Activated CD8-positive, alpha-beta T cell treated with anti-CD3 and anti-CD28 coated beads for 36 hours (primary cell): ENCODE measurements around the gene FGB. TPM values are rescaled to one million over a fixed set of nuclear protein-coding genes. Genes with fewer than 3 reads are reported as not detected.

Experiments used
- ATAC-seq: fragments of 200-7000 bp; cut with Tn5 transposase; one replicate; pipeline ENCODE4 v1.10.0; 2021; ENCODE audit warnings: mild to moderate bottlenecking, moderate library complexity
- CTCF ChIA-PET: fragments of 350-600 bp; sonication (Branson Sonifier 250); formaldehyde crosslinking; loops from one replicate; lab custom pipeline; 2021; ENCODE audit warnings: antibody characterized with exemption; lab: Charles Lee
- POLR2A ChIA-PET: fragments of 350-600 bp; sonication (Branson Sonifier 250); formaldehyde crosslinking; loops from one replicate; lab custom pipeline; 2021; ENCODE audit warnings: antibody characterized with exemption; lab: Charles Lee
- DNase-seq: peaks from one replicate; pipeline ENCODE4 v3.0.0-alpha.2; 2020
- H3K27ac Mint-ChIP-seq: one replicate; pipeline ENCODE4 v1.8.0; 2021; ENCODE audit warnings: mild to moderate bottlenecking, mixed read lengths
- H3K27me3 Mint-ChIP-seq: one replicate; pipeline ENCODE4 v1.8.0; 2021; ENCODE audit warnings: mixed read lengths
- H3K36me3 Mint-ChIP-seq: one replicate; pipeline ENCODE4 v1.8.0; 2021; ENCODE audit warnings: low read depth, mixed read lengths
- H3K4me1 Mint-ChIP-seq: one replicate; pipeline ENCODE4 v1.8.0; 2021; ENCODE audit warnings: low read depth, mixed read lengths
- H3K4me3 Mint-ChIP-seq: one replicate; pipeline ENCODE4 v1.8.0; 2021; ENCODE audit warnings: mild to moderate bottlenecking, moderate library complexity, mixed read lengths
- H3K9me3 Mint-ChIP-seq: one replicate; pipeline ENCODE4 v1.8.0; 2021; ENCODE audit warnings: mixed read lengths
- CTCF ChIP-seq: fragments of 200-600 bp; IDR thresholded peaks from one replicate; pipeline ENCODE4 v1.8.0; 2022; ENCODE audit warnings: antibody characterized with exemption, mild to moderate bottlenecking
- intact Hi-C: fragments of 100-400 bp; cut with micrococcal nuclease; formaldehyde crosslinking; loops from one replicate; pipeline ENCODE4 v1.10.0; 2022
- total RNA-seq, 2 experiments: library from RNA; stranded (reverse); gene quantifications; one replicate each; pipeline ENCODE4 v1.2.3, GENCODE V29; 2021

The FGB gene
- total RNA-seq, 2 experiments from 2014 or later, result not detected

GRCh38 chr4:154560824-154561231 is 2.0 kb upstream of the FGB start:
- CTCF ChIA-PET, result interaction anchor here (5.8 kb wide), 1 partner anchor 61 kb away, joined by 141 read pairs; no protein-coding TSS in a partner anchor
- intact Hi-C loops, result no loop called here
- no peak for TF ChIP-seq CTCF
- no peak overlapping the region for H3K27ac Mint-ChIP-seq
- POLR2A ChIA-PET, result no interaction called here
- DNase-seq, result no peak
- H3K9me3 Mint-ChIP-seq, result no peaks in the 10 kb centered on the region
- no peaks in the 10 kb centered on the region for H3K4me1 Mint-ChIP-seq
- no peak for ATAC-seq
- peaks cover 3% of the 10 kb centered on the region for H3K27me3 Mint-ChIP-seq
- H3K36me3 Mint-ChIP-seq, result no peaks in the 10 kb centered on the region
- H3K4me3 Mint-ChIP-seq, result no peak overlapping the region

GRCh38 chr4:154564311-154564710 is 1.5 kb downstream of the FGB start:
- intact Hi-C loops, result no loop called here
- peaks cover 3% of the 10 kb centered on the region for H3K27me3 Mint-ChIP-seq
- POLR2A ChIA-PET, result no interaction called here
- CTCF ChIA-PET, result no interaction called here
- H3K36me3 Mint-ChIP-seq, result no peaks in the 10 kb centered on the region
- no peaks in the 10 kb centered on the region for H3K4me1 Mint-ChIP-seq
- no peak overlapping the region for H3K27ac Mint-ChIP-seq
- no peak overlapping the region for H3K4me3 Mint-ChIP-seq
- TF ChIP-seq CTCF, result no peak
- DNase-seq, result no peak
- no peak for ATAC-seq
- no peaks in the 10 kb centered on the region for H3K9me3 Mint-ChIP-seq

GRCh38 chr4:154565704-154566103 is 2.9 kb downstream of the FGB start:
- peaks cover 3% of the 10 kb centered on the region for H3K27me3 Mint-ChIP-seq
- no peak for ATAC-seq
- H3K36me3 Mint-ChIP-seq, result no peaks in the 10 kb centered on the region
- DNase-seq, result no peak
- no peaks in the 10 kb centered on the region for H3K4me1 Mint-ChIP-seq
- POLR2A ChIA-PET, result no interaction called here
- no peak overlapping the region for H3K4me3 Mint-ChIP-seq
- TF ChIP-seq CTCF, result no peak
- intact Hi-C loops, result no loop called here
- no peak overlapping the region for H3K27ac Mint-ChIP-seq
- CTCF ChIA-PET, result no interaction called here
- H3K9me3 Mint-ChIP-seq, result no peaks in the 10 kb centered on the region

GRCh38 chr4:154566639-154567204 is 3.9 kb downstream of the FGB start:
- H3K36me3 Mint-ChIP-seq, result no peaks in the 10 kb centered on the region
- H3K27ac Mint-ChIP-seq, result no peak overlapping the region
- TF ChIP-seq CTCF, result no peak
- no peak for ATAC-seq
- H3K27me3 Mint-ChIP-seq, result peaks cover 5% of the 10 kb centered on the region
- H3K9me3 Mint-ChIP-seq, result no peaks in the 10 kb centered on the region
- CTCF ChIA-PET, result interaction anchor here (1.8 kb wide), 1 partner anchor 14 kb away, joined by 6 read pairs; no protein-coding TSS in a partner anchor
- H3K4me1 Mint-ChIP-seq, result no peaks in the 10 kb centered on the region
- no peak for DNase-seq
- intact Hi-C loops, result no loop called here
- no peak overlapping the region for H3K4me3 Mint-ChIP-seq
- POLR2A ChIA-PET, result no interaction called here

- H3K27me3 Mint-ChIP-seq, result peaks cover 7% of the 10 kb centered on the region
- intact Hi-C loops, result no loop called here
- no peak for ATAC-seq
- CTCF ChIA-PET, result interaction anchor here (1.6 to 2.8 kb wide), 2 partner anchors 9 to 10 kb away, joined by 4 to 12 read pairs; no protein-coding TSS in a partner anchor
- no peaks in the 10 kb centered on the region for H3K4me1 Mint-ChIP-seq
- H3K36me3 Mint-ChIP-seq, result no peaks in the 10 kb centered on the region
- DNase-seq, result no peak
- TF ChIP-seq CTCF, result no peak
- no peak overlapping the region for H3K4me3 Mint-ChIP-seq
- POLR2A ChIA-PET, result no interaction called here
- H3K27ac Mint-ChIP-seq, result no peak overlapping the region
- no peaks in the 10 kb centered on the region for H3K9me3 Mint-ChIP-seq
Observed at GRCh38 chr4:154569028-154569427, 6.2 kb downstream of the FGB start.
